Muscle layer of duodenum (tissue), 2 donors: Measurements from ENCODE around the gene TMEM63A.
"Not testable (repeated sequence)": the region's sequence is repeated elsewhere in the genome, so short reads cannot be mapped to it uniquely, and the experiment has no call there.

Source experiments
- H3K27ac ChIP-seq: one replicate; pipeline ENCODE4 v1.7.0; 2013; ENCODE audit warnings: mild to moderate bottlenecking, low read length
- H3K27me3 ChIP-seq: one replicate; pipeline ENCODE4 v1.7.0; 2013; ENCODE audit warnings: low read depth, mild to moderate bottlenecking, control low read depth, low read length
- H3K36me3 ChIP-seq, 2 donors: one replicate each; pipeline ENCODE4 v1.7.0; 2013; ENCODE audit warnings: low read length in 2 of 2, control low read depth in 1 of 2, mild to moderate bottlenecking in 1 of 2; ENCODE audit not compliant: insufficient read depth in 2 of 2, control insufficient read depth in 1 of 2
- H3K4me1 ChIP-seq, 2 donors: one replicate each; pipeline ENCODE4 v1.7.0; 2013; ENCODE audit warnings: low read length in 2 of 2, mild to moderate bottlenecking in 2 of 2, control low read depth in 1 of 2, moderate library complexity in 1 of 2; ENCODE audit not compliant: insufficient read depth in 2 of 2, control insufficient read depth in 1 of 2
- H3K4me3 ChIP-seq, 2 donors: one replicate each; pipeline ENCODE4 v1.7.0; 2013; ENCODE audit warnings: low read length in 2 of 2, low read depth in 1 of 2, mild to moderate bottlenecking in 1 of 2
- H3K9me3 ChIP-seq, 2 donors: one replicate each; pipeline ENCODE4 v1.7.0; 2013; ENCODE audit warnings: low read length in 2 of 2, control low read depth in 1 of 2, mild to moderate bottlenecking in 1 of 2; ENCODE audit not compliant: control insufficient read depth in 1 of 2
- donor health status: healthy.

TMEM63A gene

GRCh38 chr1:225881959-225882693 lies at the start of gene TMEM63A:
Gene TMEM63A, minus strand, starts transcription at chr1:225882380. Its CDS starts 4,800 bp downstream, at chr1:225877580.
- Histone ChIP-seq H3K36me3 (peaks cover 0 to 9% of the 10 kb centered on the region in 2 donors), H3K4me1 (peaks cover 19 to 45% of the 10 kb centered on the region in 2 donors), H3K27ac (peak within 1 kb of the TSS; percentile 83), H3K27me3 (no peaks in the 10 kb centered on the region), H3K9me3 (no peaks in the 10 kb centered on the region), H3K4me3 (peak within 1 kb of the TSS; percentile 82 to 98)

- no peak overlapping the region for H3K27ac ChIP-seq
- no peaks in the 10 kb centered on the region for H3K27me3 ChIP-seq
- no peaks in the 10 kb centered on the region for H3K4me1 ChIP-seq
- no peaks in the 10 kb centered on the region for H3K9me3 ChIP-seq
- H3K4me3 ChIP-seq = no peak overlapping the region
- no peaks in the 10 kb centered on the region for H3K36me3 ChIP-seq
Observed at GRCh38 chr1:225931270-225932136, 49.3 kb upstream of the TMEM63A start.

- H3K4me1 ChIP-seq = no peaks in the 10 kb centered on the region
- H3K4me3 ChIP-seq = no peak overlapping the region
- H3K27ac ChIP-seq = no peak overlapping the region
- H3K27me3 ChIP-seq = no peaks in the 10 kb centered on the region
- H3K9me3 ChIP-seq = no peaks in the 10 kb centered on the region
- H3K36me3 ChIP-seq = no peaks in the 10 kb centered on the region
Observed at GRCh38 chr1:225930566-225930965, 48.4 kb upstream of the TMEM63A start.

GRCh38 chr1:225929462-225929861 lies 47.3 kb upstream of the TMEM63A start:
- not testable (repeated sequence) for H3K4me1 ChIP-seq

GRCh38 chr1:225928186-225929175 lies 46.3 kb upstream of the TMEM63A start:
- H3K4me3 ChIP-seq = no peak overlapping the region
- no peaks in the 10 kb centered on the region for H3K36me3 ChIP-seq
- H3K4me1 ChIP-seq = peaks cover 0 to 2% of the 10 kb centered on the region in 2 donors
- H3K27ac ChIP-seq = no peak overlapping the region
- no peaks in the 10 kb centered on the region for H3K27me3 ChIP-seq
- H3K9me3 ChIP-seq = no peaks in the 10 kb centered on the region

More at GRCh38 chr1:225929462-225929861, 47.3 kb upstream of the TMEM63A start:
- not testable (repeated sequence) for H3K27ac ChIP-seq, H3K9me3 ChIP-seq, H3K4me3 ChIP-seq, H3K36me3 ChIP-seq, H3K27me3 ChIP-seq

- H3K36me3 ChIP-seq = peaks cover 0 to 5% of the 10 kb centered on the region in 2 donors
Observed at GRCh38 chr1:225926551-225927113, 44.5 kb upstream of the TMEM63A start.

GRCh38 chr1:225923692-225924555 lies 41.7 kb upstream of the TMEM63A start, which contains the start of gene PYCR2:
Gene PYCR2, minus strand, starts transcription at chr1:225924250. Its CDS starts 140 bp downstream, at chr1:225924110.
- Histone ChIP-seq H3K4me1 (peaks cover 7 to 31% of the 10 kb centered on the region in 2 donors), H3K4me3 (peak within 1 kb of the TSS; percentile 88 to 89), H3K9me3 (no peaks in the 10 kb centered on the region), H3K27ac (peak within 1 kb of the TSS; percentile 90), H3K36me3 (peaks cover 0 to 8% of the 10 kb centered on the region in 2 donors), H3K27me3 (no peaks in the 10 kb centered on the region)

More at GRCh38 chr1:225926551-225927113, 44.5 kb upstream of the TMEM63A start:
- H3K4me3 ChIP-seq = no peak overlapping the region
- peaks cover 4 to 16% of the 10 kb centered on the region in 2 donors for H3K4me1 ChIP-seq
- H3K27me3 ChIP-seq = no peaks in the 10 kb centered on the region
- no peaks in the 10 kb centered on the region for H3K9me3 ChIP-seq
- no peak overlapping the region for H3K27ac ChIP-seq

GRCh38 chr1:225923381-225923691 lies 41.2 kb upstream of the TMEM63A start:
- no peaks in the 10 kb centered on the region for H3K27me3 ChIP-seq
- H3K36me3 ChIP-seq = peaks cover 2 to 9% of the 10 kb centered on the region in 2 donors
- peak overlapping the region; percentile 90 for H3K27ac ChIP-seq
- no peaks in the 10 kb centered on the region for H3K9me3 ChIP-seq
- peaks cover 7 to 31% of the 10 kb centered on the region in 2 donors for H3K4me1 ChIP-seq
- peak overlapping the region; percentile 88 to 89 for H3K4me3 ChIP-seq

- H3K9me3 ChIP-seq = no peaks in the 10 kb centered on the region
- no peaks in the 10 kb centered on the region for H3K27me3 ChIP-seq
- peaks cover 7 to 31% of the 10 kb centered on the region in 2 donors for H3K4me1 ChIP-seq
- H3K4me3 ChIP-seq = no peak overlapping the region
- H3K36me3 ChIP-seq = peaks cover 9 to 18% of the 10 kb centered on the region in 2 donors
- no peak overlapping the region for H3K27ac ChIP-seq
Observed at GRCh38 chr1:225921734-225922709, 39.8 kb upstream of the TMEM63A start.
